ENCODE measurements around the gene LCE3B. TPM values are rescaled to one million over a fixed set of nuclear protein-coding genes. Genes with fewer than 3 reads are reported as not detected.
A peak's percentile ranks its signal among the peaks of the same experiment; 100 is the strongest.

The LCE3B gene
- total RNA-seq, 1 donor, result not detected

GRCh38 chr1:152626744-152627143, 13.1 kb downstream of the LCE3B start:
- no peak for TF ChIP-seq CTCF (IDR thresholded peaks at IDR 0.05; ENCODE audit: insufficient read depth, low read length)
- no peak overlapping the region for H3K4me3 ChIP-seq (ENCODE audit: low read depth, low read length)
- DNase-seq (ENCODE audit: low read depth), result no peak

- TF ChIP-seq CTCF (IDR thresholded peaks at IDR 0.05; ENCODE audit: insufficient read depth, low read length), result no peak
- no peak overlapping the region for H3K4me3 ChIP-seq (ENCODE audit: low read depth, low read length)
- DNase-seq (ENCODE audit: low read depth), result no peak
Measured at GRCh38 chr1:152630596-152630995, 17.0 kb downstream of the LCE3B start.

- DNase-seq (ENCODE audit: low read depth), result no peak
- TF ChIP-seq CTCF (IDR thresholded peaks at IDR 0.05; ENCODE audit: insufficient read depth, low read length), result no peak
- H3K4me3 ChIP-seq (ENCODE audit: low read depth, low read length), result no peak overlapping the region
Measured at GRCh38 chr1:152640351-152640750, 26.7 kb downstream of the LCE3B start.

- no peak for DNase-seq (ENCODE audit: low read depth)
- no peak for TF ChIP-seq CTCF (IDR thresholded peaks at IDR 0.05; ENCODE audit: insufficient read depth, low read length)
Measured at GRCh38 chr1:152643945-152644344, 30.3 kb downstream of the LCE3B start.

GRCh38 chr1:152645146-152645545, 31.5 kb downstream of the LCE3B start:
- no peak overlapping the region for H3K4me3 ChIP-seq (ENCODE audit: low read depth, low read length)
- no peak for DNase-seq (ENCODE audit: low read depth)
- TF ChIP-seq CTCF (IDR thresholded peaks at IDR 0.05; ENCODE audit: insufficient read depth, low read length), result no peak

More at GRCh38 chr1:152643945-152644344, 30.3 kb downstream of the LCE3B start:
- no peak overlapping the region for H3K4me3 ChIP-seq (ENCODE audit: low read depth, low read length)

GRCh38 chr1:152646656-152647055, 33.0 kb downstream of the LCE3B start:
- no peak for DNase-seq (ENCODE audit: low read depth)
- no peak for TF ChIP-seq CTCF (IDR thresholded peaks at IDR 0.05; ENCODE audit: insufficient read depth, low read length)
- H3K4me3 ChIP-seq (ENCODE audit: low read depth, low read length), result no peak overlapping the region

GRCh38 chr1:152654110-152654509, 40.5 kb downstream of the LCE3B start:
- DNase-seq (ENCODE audit: low read depth), result peak; percentile 60
- TF ChIP-seq CTCF (IDR thresholded peaks at IDR 0.05; ENCODE audit: insufficient read depth, low read length), result peak; percentile 77

More at GRCh38 chr1:152654110-152654509, 40.5 kb downstream of the LCE3B start:
- no peak overlapping the region for H3K4me3 ChIP-seq (ENCODE audit: low read depth, low read length)
